ENCODE results near the gene STK32C.

DNA sequence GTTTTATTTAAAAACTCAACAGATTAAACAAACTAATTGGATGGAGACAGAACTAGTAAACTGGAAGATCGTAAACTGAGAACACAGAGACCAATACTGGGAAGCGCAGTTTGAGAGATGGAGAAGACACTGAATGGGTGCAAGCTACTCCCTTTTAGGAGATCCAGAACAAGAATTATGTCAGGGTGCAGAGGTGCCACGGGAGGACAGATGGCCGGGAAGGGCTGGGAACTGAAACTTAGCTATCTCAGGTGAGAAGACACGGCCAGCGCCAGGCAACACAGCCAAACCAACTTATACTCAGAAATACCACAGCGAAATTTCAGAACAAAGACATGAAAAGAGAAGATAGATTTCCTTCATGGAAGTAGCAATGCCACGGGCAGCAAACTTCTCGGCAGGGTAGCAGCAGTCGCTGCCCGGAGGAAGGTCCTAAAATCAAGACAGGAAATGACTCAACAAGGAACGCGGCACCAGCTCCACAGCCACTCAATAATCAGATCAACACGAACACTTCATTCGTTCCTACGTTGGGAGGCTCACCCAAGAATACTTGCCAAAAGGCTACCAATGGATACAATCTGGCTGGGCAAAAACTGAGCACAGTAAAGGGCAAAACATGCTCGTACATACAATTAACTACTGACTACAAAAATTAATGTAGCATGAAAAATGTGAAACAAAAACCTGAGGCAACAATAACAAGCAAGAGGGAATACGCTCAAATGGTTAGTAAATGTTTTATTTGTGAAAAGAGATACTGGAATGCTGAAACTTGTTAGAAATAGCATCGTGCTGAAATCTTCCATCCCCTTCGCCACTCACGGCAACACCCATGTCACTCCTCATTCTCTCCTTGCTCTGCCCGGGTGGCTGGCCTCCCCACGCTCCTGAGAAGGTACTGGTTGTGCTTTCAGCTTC is 22.1 kb upstream of the STK32C start:
- TF ChIP-seq, protein P1, sequence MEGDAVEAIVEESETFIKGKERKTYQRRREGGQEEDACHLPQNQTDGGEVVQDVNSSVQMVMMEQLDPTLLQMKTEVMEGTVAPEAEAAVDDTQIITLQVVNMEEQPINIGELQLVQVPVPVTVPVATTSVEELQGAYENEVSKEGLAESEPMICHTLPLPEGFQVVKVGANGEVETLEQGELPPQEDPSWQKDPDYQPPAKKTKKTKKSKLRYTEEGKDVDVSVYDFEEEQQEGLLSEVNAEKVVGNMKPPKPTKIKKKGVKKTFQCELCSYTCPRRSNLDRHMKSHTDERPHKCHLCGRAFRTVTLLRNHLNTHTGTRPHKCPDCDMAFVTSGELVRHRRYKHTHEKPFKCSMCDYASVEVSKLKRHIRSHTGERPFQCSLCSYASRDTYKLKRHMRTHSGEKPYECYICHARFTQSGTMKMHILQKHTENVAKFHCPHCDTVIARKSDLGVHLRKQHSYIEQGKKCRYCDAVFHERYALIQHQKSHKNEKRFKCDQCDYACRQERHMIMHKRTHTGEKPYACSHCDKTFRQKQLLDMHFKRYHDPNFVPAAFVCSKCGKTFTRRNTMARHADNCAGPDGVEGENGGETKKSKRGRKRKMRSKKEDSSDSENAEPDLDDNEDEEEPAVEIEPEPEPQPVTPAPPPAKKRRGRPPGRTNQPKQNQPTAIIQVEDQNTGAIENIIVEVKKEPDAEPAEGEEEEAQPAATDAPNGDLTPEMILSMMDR (IDR thresholded peaks at IDR 0.05), result no peak
- no peak for TF ChIP-seq POLR2A (IDR thresholded peaks at IDR 0.05)

Measured in testis (tissue), 2 donors.